Hematopoietic multipotent progenitor cell (in vitro differentiated cells): ENCODE measurements around the gene AMFR. TPM values are rescaled to one million over a fixed set of nuclear protein-coding genes. Genes with fewer than 3 reads are reported as not detected.

ENCODE experiments used
- DNase-seq, 3 donors: peaks; one replicate each; pipeline ENCODE4 v3.0.0-alpha.2; 2011 to 2015; ENCODE audit warnings: low read depth in 2 of 3, low spot score in 2 of 3
- total RNA-seq: library from RNA; depleted of rRNA; stranded (reverse); fragments of >200 nt; gene quantifications from one replicate; pipeline ENCODE4 v1.2.3, GENCODE V29; 2012

Gene AMFR
- total RNA-seq, result 197 TPM

GRCh38 chr16:56425439-56425832, at the start of gene AMFR:
AMFR (minus strand) TSS chr16:56425545; CDS start chr16:56425327, 218 bp downstream.
- peak; percentile 67 to 87 (median 87) for DNase-seq

GRCh38 chr16:56470666-56471065, 45.3 kb upstream of the AMFR start:
- no peak for DNase-seq

- no peak for DNase-seq
Measured at GRCh38 chr16:56470232-56470631, 44.9 kb upstream of the AMFR start.

GRCh38 chr16:56469748-56470147, 44.4 kb upstream of the AMFR start:
- DNase-seq, result no peak

- no peak for DNase-seq
Measured at GRCh38 chr16:56468800-56469199, 43.5 kb upstream of the AMFR start.

- no peak for DNase-seq
Measured at GRCh38 chr16:56466344-56466743, 41.0 kb upstream of the AMFR start.

- no peak for DNase-seq
Measured at GRCh38 chr16:56463153-56463552, 37.8 kb upstream of the AMFR start.

GRCh38 chr16:56462064-56462796, 36.9 kb upstream of the AMFR start:
- DNase-seq, result no peak

- DNase-seq, result no peak
Measured at GRCh38 chr16:56460101-56460500, 34.8 kb upstream of the AMFR start.

- DNase-seq, result no peak
Measured at GRCh38 chr16:56457927-56458470, 32.7 kb upstream of the AMFR start.

- peak in 2 of 3 donors; percentile 14 to 31 for DNase-seq
Measured at GRCh38 chr16:56451753-56452689, 26.7 kb upstream of the AMFR start.

GRCh38 chr16:56450986-56451752, 25.8 kb upstream of the AMFR start, which contains the start of the genes NUDT21 and OGFOD1:
NUDT21 (minus strand) TSS chr16:56451332; CDS start chr16:56451202, 130 bp downstream.
OGFOD1 (plus strand) TSS chr16:56451554; CDS start chr16:56451613, 59 bp downstream.
- peak; percentile 82 to 97 (median 96) for DNase-seq

- DNase-seq, result peak in 1 of 3 donors; percentile 3
Measured at GRCh38 chr16:56450275-56450985, 25.1 kb upstream of the AMFR start.

- no peak for DNase-seq
Measured at GRCh38 chr16:56448005-56448404, 22.7 kb upstream of the AMFR start.

- no peak for DNase-seq
Measured at GRCh38 chr16:56447286-56447685, 21.9 kb upstream of the AMFR start.

- DNase-seq, result no peak
Measured at GRCh38 chr16:56438038-56438437, 12.7 kb upstream of the AMFR start.

- no peak for DNase-seq
Measured at GRCh38 chr16:56436258-56436657, 10.9 kb upstream of the AMFR start.

- no peak for DNase-seq
Measured at GRCh38 chr16:56428091-56428490, 2.7 kb upstream of the AMFR start.

- DNase-seq, result no peak
Measured at GRCh38 chr16:56426585-56426984, 1.2 kb upstream of the AMFR start.
